Placental pericyte (primary cell): ENCODE data around the gene PPP1CB. TPM values are rescaled to one million over a fixed set of nuclear protein-coding genes. Genes with fewer than 3 reads are reported as not detected.

Source experiments
- total RNA-seq: library from RNA; depleted of rRNA; stranded (reverse); fragments of >200 nt; gene quantifications from 2 replicates; pipeline ENCODE4 v1.2.3, GENCODE V29; 2012

PPP1CB gene
- total RNA-seq, result 175 and 225 TPM in 2 replicates

GRCh38 chr2:28751252-28751955, at the start of gene PPP1CB:
PPP1CB (plus strand) TSS chr2:28751830; CDS start chr2:28752125, 295 bp downstream.

DNA sequence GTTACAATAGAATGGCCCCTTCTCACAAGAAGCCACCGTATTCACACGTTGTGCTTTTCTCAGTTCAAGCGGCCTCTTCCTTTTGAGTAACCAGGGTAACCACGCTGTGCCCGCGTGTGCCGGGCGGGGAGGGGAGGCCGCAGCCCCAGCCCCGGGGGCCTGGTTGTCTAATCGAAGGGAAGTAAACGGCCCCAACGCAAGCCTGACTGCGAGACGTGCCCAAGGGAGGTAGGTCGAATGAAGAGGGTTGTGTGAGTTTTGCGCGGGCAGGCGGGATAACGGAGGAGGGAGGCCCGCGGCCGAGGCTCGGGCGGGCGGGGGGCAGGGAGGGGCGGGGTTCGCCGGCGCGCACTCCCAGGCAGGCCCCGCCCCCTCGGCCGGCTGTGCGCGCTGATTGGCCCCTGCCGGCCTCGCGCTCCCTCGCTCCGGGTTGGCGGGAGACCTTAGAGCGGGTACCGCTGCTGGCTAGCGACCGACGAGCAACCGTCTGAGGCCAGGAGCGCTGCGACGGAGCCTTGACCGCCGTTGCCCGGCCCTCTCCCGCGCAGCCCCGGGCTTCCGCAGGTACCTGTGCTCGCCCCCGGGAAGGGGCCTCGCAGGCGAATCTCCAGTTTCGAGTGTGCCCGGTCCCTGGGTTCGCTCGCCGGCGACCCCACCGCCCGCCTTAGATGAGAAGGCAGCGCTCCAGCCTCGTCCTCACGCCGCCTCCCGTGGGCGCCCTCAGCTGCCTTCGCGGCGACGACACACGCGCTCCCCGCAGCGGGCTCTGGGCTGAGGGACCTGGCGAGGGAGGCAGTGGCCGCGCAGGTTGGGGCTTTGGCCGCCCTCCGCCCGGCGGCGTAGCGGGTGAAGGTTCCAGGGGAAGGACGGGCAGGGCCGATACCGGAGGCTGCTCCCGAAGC, 59.0 kb downstream of the PPP1CB start, which contains the start of gene SPDYA:
TSS of gene SPDYA (plus strand) at position 451 of the 902 bp plus-strand sequence. CDS start 5,181 bp downstream, outside the sequence.

Other genes with a start within 250 kb of the PPP1CB start
- gene SPDYA, start 59.0 kb downstream of the PPP1CB start, total RNA-seq, result 0.57 and 0.66 TPM in 2 replicates
- 10.9 and 13.7 TPM in 2 replicates for gene TRMT61B, start 118.5 kb downstream of the PPP1CB start, total RNA-seq
- 73.3 and 120 TPM in 2 replicates for gene WDR43, start 142.8 kb downstream of the PPP1CB start, total RNA-seq
- under 0.01 TPM in 2 replicates for gene TOGARAM2, start 229.5 kb downstream of the PPP1CB start, total RNA-seq